Rectal smooth muscle tissue (tissue), 1 donor: Measurements from ENCODE around the gene CRTC3.

ENCODE experiments used
- H3K27ac ChIP-seq: one replicate; pipeline ENCODE4 v1.7.0; 2013; ENCODE audit warnings: low read depth, low read length, inconsistent platforms
- H3K27me3 ChIP-seq: one replicate; pipeline ENCODE4 v1.7.0; 2013; ENCODE audit warnings: low read length; ENCODE audit not compliant: control insufficient read depth, insufficient read depth
- H3K36me3 ChIP-seq: one replicate; pipeline ENCODE4 v1.7.0; 2013; ENCODE audit warnings: low read length; ENCODE audit not compliant: control insufficient read depth, insufficient read depth
- H3K4me1 ChIP-seq: one replicate; pipeline ENCODE4 v1.7.0; 2013; ENCODE audit warnings: low read length; ENCODE audit not compliant: control insufficient read depth, insufficient read depth
- H3K4me3 ChIP-seq: one replicate; pipeline ENCODE4 v1.7.0; 2013; ENCODE audit warnings: low read length
- H3K9ac ChIP-seq: one replicate; pipeline ENCODE4 v1.7.0; 2013; ENCODE audit warnings: low read length

The CRTC3 gene

DNA sequence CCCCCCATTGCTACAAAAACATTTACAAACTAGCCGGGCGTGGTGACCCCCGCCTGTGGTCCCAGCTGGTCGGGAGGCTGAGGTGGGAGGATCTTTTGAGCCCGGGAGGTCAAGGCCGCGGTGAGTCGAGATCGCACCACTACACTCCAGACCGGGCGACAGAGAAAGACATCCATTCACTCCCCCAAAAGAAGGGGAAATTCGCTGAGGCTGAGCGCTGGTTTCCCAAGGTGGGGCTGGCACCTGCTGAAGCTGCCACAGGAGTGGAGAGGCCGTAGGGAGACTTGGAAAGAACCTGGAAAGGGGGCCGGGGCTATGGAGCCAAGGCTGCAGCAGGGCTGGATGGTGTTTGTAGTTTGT lies 732 bp upstream of the CRTC3 start:
- Histone ChIP-seq H3K27me3 (no peaks in the 10 kb centered on the region), H3K27ac (peak overlapping the region; percentile 94), H3K4me1 (peaks cover 13% of the 10 kb centered on the region), H3K4me3 (peak overlapping the region; percentile 80), H3K36me3 (no peaks in the 10 kb centered on the region), H3K9ac (peak overlapping the region; percentile 86)

DNA sequence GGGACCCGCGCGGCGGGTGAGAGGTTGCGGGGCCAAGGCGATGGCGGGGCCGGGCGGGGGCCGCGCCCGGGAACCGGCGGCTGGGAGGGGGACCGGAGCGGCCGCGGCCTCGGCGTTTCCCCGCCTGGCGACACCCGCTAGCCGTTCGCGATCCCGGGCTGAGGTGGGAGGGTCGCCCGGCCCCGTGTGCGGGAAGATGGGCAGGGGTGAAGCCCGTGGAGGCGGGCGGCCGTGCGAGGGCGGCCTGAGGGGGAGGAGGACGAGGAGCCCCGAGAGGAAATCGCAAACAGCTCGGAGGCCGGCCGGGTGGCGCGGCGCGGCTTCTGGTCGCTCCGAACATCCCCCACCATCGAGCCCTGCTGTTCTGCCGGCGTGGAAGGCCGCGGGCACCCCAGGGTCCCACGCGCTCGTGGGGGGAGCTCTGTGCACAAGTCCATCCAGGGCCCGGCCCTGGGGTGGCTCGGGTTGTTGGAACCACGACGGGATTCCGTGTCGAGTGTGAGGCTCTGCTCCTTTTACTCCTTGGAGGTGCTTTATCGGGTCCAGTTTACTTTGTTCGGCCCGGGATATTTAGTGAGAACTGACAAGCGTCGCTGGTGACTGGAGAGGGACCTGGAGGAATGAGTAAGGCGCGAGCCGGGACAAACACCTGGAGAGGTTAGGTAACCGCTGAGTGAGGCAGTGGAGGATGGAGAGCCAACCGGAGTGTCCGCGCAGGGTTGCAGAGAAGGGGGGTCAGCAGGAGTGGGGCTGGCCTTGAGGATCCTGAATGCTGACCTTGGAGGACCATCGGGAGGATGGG lies 728 bp downstream of the CRTC3 start:
- Histone ChIP-seq H3K9ac (peak overlapping the region; percentile 62), H3K36me3 (no peaks in the 10 kb centered on the region), H3K4me1 (peaks cover 13% of the 10 kb centered on the region), H3K27me3 (no peaks in the 10 kb centered on the region), H3K27ac (peak overlapping the region; percentile 94), H3K4me3 (peak overlapping the region; percentile 84)

DNA sequence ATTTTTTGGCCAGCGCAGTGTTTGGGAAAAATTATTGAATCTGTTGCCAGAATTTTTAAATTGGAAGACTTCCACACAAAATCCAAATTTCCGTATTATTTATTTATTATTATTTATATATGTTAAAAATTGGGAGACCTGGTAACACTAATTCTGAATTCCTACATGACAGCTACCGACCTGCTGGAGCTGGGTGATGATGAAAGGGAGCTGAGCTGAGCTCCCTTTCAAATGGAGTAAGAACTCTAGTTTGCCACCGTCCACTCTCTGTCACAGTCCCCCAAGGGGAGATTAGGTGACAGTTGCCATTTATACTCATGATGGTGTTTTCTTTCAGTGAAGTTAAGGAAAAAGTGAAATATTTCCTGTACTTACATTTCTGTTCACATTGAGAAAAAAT lies 1.4 kb downstream of the CRTC3 start:
- Histone ChIP-seq H3K4me3 (peak overlapping the region; percentile 84), H3K27ac (no peak overlapping the region), H3K9ac (no peak overlapping the region), H3K36me3 (no peaks in the 10 kb centered on the region), H3K4me1 (peaks cover 13% of the 10 kb centered on the region), H3K27me3 (no peaks in the 10 kb centered on the region)

DNA sequence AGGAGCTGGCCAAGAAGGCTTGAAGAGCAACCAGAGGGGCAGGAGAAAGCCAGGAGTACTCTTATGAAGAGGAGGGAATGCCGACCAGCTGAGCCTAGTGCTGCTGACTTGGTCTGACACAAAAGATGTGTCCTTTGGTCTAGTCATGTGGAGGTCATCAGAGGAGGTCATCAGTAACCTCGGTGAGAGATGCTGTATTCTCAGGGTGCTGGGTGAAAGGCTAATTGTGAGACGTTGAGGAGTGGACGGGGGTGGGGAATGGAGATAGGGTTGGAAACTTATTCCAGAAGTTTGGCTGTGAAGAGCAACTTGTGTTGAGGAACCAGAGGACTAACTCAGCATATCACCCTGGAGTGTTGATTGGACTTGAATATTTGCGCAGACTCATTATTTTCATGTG lies 5.5 kb downstream of the CRTC3 start:
- Histone ChIP-seq H3K4me3 (no peak overlapping the region), H3K4me1 (peaks cover 24% of the 10 kb centered on the region), H3K36me3 (no peaks in the 10 kb centered on the region), H3K27ac (no peak overlapping the region), H3K27me3 (no peaks in the 10 kb centered on the region), H3K9ac (no peak overlapping the region)

DNA sequence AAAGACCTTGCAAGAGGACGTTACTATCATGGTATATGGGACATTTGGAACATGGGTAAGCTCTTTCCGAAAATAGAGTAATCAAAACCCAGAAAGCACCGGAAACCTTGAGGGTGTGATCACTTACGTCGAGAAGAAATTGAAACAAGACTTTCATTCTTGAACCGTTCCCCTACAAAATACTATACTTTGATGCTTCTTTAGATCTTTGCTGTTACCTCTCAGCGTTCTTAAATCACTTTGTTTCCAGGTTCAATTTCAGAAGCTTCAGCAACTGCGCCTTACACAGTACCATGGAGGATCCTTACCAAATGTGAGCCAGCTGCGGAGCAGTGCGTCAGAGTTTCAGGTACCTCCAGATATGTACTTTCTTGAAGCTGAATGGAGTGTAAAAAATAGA lies 10.1 kb downstream of the CRTC3 start:
- H3K9ac ChIP-seq = no peak overlapping the region
- peak overlapping the region; percentile 30 for H3K27ac ChIP-seq
- peaks cover 14% of the 10 kb centered on the region for H3K4me1 ChIP-seq
- no peak overlapping the region for H3K4me3 ChIP-seq
- H3K36me3 ChIP-seq = no peaks in the 10 kb centered on the region
- no peaks in the 10 kb centered on the region for H3K27me3 ChIP-seq

DNA sequence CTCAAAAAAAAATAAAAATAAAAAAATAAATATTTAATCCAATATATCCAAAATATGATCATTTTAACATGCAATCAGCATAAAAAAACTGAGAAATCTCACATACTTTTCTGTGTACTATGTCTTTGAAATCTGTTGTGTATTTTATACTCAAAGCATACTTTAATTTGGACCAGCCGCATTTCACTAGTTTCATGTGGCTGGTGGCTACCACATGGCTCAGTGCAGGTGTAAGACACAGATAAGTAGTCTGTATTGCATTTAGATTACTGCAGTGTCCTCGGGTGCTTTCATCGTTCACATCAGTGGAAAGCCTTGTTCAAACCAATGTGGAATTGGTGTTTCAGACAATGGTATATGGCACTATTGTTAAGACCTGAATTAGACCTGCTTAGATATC lies 11.0 kb downstream of the CRTC3 start:
- no peaks in the 10 kb centered on the region for H3K36me3 ChIP-seq
- H3K4me1 ChIP-seq = peaks cover 14% of the 10 kb centered on the region
- no peak overlapping the region for H3K27ac ChIP-seq
- no peak overlapping the region for H3K9ac ChIP-seq
- no peak overlapping the region for H3K4me3 ChIP-seq
- H3K27me3 ChIP-seq = no peaks in the 10 kb centered on the region

DNA sequence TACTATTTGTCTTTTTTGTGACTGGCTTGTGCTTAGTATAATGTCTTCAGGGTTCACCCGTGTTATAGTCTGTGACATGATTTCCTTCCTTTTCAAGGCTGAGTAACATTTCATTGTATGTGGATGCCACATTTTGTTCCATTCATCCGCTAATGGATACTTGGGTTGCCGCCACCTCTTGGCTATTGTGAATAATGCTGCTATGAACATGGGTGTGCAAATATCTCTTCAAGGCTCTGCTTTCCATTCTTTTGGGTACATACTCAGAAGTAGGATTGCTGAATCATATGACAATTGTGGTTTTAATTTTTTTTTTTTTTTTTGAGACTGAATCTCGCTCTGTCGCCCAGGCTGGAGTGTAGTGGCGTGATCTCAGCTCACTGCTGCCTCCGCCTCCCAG lies 15.4 kb downstream of the CRTC3 start:
- H3K27me3 ChIP-seq = no peaks in the 10 kb centered on the region
- H3K27ac ChIP-seq = no peak overlapping the region
- no peaks in the 10 kb centered on the region for H3K36me3 ChIP-seq

DNA sequence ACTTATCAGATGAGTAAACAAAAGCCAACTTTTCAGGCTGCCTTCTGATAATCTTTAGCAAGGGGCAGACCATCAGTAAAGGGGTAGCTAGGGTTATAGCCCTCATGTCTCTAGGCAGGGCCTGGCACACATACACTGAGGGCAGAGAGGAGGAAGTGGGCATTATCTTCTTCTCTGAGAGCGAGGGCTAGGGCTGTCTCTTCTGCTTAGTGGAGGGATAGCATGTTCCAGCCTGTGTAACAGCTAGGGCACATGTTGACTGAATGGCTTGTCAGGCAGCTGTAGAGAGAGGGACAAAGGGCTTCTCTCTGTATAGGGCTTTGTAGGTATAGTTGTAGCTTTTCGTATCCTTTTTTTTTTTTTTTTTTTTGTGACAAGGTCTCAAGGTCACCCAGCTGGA lies 17.8 kb downstream of the CRTC3 start:
- no peaks in the 10 kb centered on the region for H3K36me3 ChIP-seq
- H3K4me3 ChIP-seq = no peak overlapping the region
- H3K9ac ChIP-seq = no peak overlapping the region
- H3K4me1 ChIP-seq = peaks cover 6% of the 10 kb centered on the region
- no peaks in the 10 kb centered on the region for H3K27me3 ChIP-seq
- H3K27ac ChIP-seq = no peak overlapping the region

More for the DNA sequence above, 15.4 kb downstream of the CRTC3 start:
- H3K9ac ChIP-seq = no peak overlapping the region
- no peaks in the 10 kb centered on the region for H3K4me1 ChIP-seq
- no peak overlapping the region for H3K4me3 ChIP-seq

DNA sequence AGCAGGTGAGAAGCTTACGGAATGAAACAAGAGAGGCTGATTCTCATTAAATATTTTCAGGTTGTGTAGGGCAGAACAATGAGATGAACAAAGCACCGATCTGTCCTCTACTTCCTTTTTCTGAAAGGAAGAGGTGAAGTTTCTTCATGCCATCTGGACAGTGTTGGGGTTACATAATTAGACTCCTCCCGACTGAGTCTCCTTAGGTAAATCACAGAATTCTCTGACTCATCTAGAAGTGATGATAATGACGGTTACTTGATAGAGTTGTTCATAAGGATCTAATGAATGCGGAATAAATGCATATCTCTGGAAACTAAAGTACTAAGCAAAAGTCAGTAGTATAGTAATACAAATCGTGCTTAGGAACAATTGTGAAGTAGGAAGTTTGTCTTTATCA lies 21.2 kb downstream of the CRTC3 start:
- no peak overlapping the region for H3K27ac ChIP-seq

DNA sequence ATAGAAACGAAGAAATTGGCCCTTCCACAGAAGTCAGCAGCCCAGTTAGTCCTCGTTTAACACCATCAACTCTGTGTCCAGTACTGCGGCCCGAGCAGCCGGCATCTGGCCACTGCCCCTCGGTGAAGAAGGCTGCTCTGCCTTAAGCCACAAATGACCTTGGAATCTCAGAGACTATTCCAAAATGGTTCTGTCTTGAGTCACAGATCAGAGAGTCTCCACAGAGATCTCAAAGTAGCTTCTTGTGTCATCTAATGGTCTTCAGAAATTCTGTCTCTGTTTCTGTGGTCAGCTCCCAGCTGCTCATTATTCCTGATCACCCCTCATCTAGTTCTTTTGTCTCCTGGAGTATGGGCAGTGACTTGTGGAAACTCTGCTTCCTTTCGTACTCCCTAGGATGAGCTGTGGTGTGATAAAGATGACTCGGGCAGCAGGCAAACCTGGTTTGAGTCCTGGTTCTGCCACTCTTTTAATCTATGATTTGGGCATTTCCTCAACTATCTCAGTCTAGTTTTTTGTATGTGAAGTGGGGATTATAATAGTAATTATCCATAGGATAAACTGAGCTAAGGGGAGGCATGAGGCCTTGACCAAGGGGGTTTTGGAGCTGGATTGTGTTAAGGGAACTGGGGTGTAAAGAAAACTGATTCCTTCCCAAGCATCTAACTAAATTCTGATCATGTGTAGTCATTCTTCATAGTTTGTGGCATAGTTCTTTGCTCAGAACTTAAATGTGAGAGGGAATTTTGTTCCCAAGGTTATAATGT lies 22.6 kb downstream of the CRTC3 start:
- H3K4me1 ChIP-seq = peaks cover 25% of the 10 kb centered on the region
- H3K4me3 ChIP-seq = no peak overlapping the region
- no peaks in the 10 kb centered on the region for H3K27me3 ChIP-seq
- peaks cover 2% of the 10 kb centered on the region for H3K36me3 ChIP-seq
- H3K27ac ChIP-seq = peak overlapping the region; percentile 65
- no peak overlapping the region for H3K9ac ChIP-seq

More for the DNA sequence above, 21.2 kb downstream of the CRTC3 start:
- Histone ChIP-seq H3K4me3 (no peak overlapping the region), H3K36me3 (peaks cover 2% of the 10 kb centered on the region), H3K4me1 (peaks cover 20% of the 10 kb centered on the region), H3K9ac (no peak overlapping the region), H3K27me3 (no peaks in the 10 kb centered on the region)

DNA sequence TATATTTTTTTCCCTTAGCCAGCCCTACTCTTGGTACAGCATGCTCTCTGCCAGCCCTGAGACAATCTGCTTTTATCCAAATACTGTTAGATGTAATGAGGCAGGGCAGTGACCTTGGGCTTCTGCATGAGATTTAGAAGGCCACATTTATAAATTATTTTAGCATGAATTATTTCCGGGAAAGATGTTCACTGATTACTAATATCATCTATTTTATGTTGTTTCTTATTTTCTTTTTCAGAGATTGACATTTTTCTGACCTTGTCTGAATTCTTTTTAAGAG lies 23.1 kb downstream of the CRTC3 start:
- H3K9ac ChIP-seq = no peak overlapping the region
- no peaks in the 10 kb centered on the region for H3K27me3 ChIP-seq
- peaks cover 30% of the 10 kb centered on the region for H3K4me1 ChIP-seq
- peaks cover 2% of the 10 kb centered on the region for H3K36me3 ChIP-seq
- H3K27ac ChIP-seq = peak overlapping the region; percentile 65
- H3K4me3 ChIP-seq = no peak overlapping the region

DNA sequence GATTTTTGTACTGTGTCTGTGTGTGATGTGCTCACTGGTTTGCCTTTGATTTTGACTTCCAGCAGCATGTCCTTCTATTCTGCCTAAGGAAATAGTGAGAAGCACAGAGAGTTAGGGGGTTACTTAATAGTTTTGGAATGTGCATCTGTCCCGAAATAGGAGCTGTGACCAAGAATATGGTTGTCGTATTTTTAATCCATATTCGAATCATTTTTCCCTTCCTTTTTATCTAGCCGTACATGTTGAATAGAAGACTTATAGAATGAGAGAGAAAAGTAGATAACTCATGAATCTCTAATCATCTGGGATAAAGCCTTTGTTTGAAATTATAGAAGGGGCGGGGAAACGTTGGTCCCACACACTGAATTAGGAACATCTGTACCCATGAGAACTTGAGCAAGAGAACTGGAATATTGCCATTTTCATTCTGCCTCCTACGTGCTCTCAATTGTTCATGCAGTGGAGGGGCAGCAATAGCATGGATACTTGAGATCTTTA lies 23.6 kb downstream of the CRTC3 start:
- Histone ChIP-seq H3K27me3 (no peaks in the 10 kb centered on the region), H3K27ac (peak overlapping the region; percentile 65), H3K36me3 (peaks cover 2% of the 10 kb centered on the region), H3K4me3 (no peak overlapping the region), H3K4me1 (peaks cover 35% of the 10 kb centered on the region), H3K9ac (no peak overlapping the region)
